Natural killer cell treated with Interleukin-12 subunit alpha and Interleukin-12 subunit beta and Interleukin-15 and Interleukin-18, amount 100 ng/mL, for 72 hours (primary cell): ENCODE results near the gene DDO. TPM values are rescaled to one million over a fixed set of nuclear protein-coding genes. Genes with fewer than 3 reads are reported as not detected.

Experiments used
- total RNA-seq, 2 donors: library from RNA; stranded (reverse); gene quantifications; one replicate each; pipeline ENCODE4 v1.2.3, GENCODE V29; 2022

Gene DDO
- total RNA-seq, 2 donors from 2014 or later: 0.33 TPM; not detected in 1

Other genes starting within 250 kb of the DDO start
- gene WASF1, start 235.9 kb downstream of the DDO start, total RNA-seq: under 1 TPM in 1 of 2 donors, not detected in 1; 0.31 TPM
- 10 to 100 TPM; 26.0 to 30.6 TPM for gene CDC40, start 235.1 kb downstream of the DDO start, total RNA-seq
- not detected for gene METTL24, start 57.2 kb downstream of the DDO start, total RNA-seq
- gene SLC22A16, start 61.0 kb upstream of the DDO start, total RNA-seq: not detected